ENCODE data around the gene PRDM16. TPM values are rescaled to one million over a fixed set of nuclear protein-coding genes. Genes with fewer than 3 reads are reported as not detected.
A peak's percentile ranks its signal among the peaks of the same experiment; 100 is the strongest.
"Not testable (repeated sequence)": the region's sequence is repeated elsewhere in the genome, so short reads cannot be mapped to it uniquely, and the experiment has no call there.

Gene PRDM16
- total RNA-seq, 1 donor from 2014 or later, result 17.7 TPM

- DNase-seq, result no peak
- no peak for ATAC-seq
- intact Hi-C loops (cut with micrococcal nuclease), result no loop called here
Measured at GRCh38 chr1:3076363-3076740, 7.3 kb downstream of the PRDM16 start.

- DNase-seq (no peak), ATAC-seq (no peak)
- intact Hi-C loops (cut with micrococcal nuclease), result no loop called here
Measured at GRCh38 chr1:3077081-3077480, 8.1 kb downstream of the PRDM16 start.

- intact Hi-C loops (cut with micrococcal nuclease), result no loop called here
- ATAC-seq (no peak), DNase-seq (no peak)
Measured at GRCh38 chr1:3077561-3077960, 8.6 kb downstream of the PRDM16 start.

- no peak for DNase-seq
- ATAC-seq, result peak; percentile 47
- intact Hi-C loops (cut with micrococcal nuclease), result no loop called here
Measured at GRCh38 chr1:3078430-3078861, 9.4 kb downstream of the PRDM16 start.

DNA sequence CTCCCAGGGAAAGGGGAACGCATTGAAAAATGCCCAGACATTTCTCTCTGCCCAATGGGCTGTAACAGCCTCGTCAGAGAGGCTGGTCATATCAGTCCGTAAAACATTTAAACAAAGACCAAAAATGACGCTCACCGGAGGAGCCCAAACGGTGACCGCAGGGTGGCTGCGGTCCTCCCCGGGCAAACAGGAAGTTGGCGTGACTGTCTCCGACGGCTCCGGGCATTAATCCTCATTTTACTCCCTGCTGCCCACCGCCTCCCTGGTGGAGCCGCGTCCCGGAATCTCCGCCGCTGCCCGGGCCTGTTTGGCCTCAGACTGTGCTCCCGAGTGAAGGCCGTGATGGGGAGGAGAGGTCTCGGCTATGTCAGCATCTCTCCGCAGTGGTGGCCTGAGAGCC is 9.9 kb downstream of the PRDM16 start:
- DNase-seq (no peak), ATAC-seq (no peak)
- intact Hi-C loops (cut with micrococcal nuclease), result no loop called here

- DNase-seq (no peak), ATAC-seq (no peak)
- intact Hi-C loops (cut with micrococcal nuclease), result no loop called here
Measured at GRCh38 chr1:3079381-3080052, 10.5 kb downstream of the PRDM16 start.

DNA sequence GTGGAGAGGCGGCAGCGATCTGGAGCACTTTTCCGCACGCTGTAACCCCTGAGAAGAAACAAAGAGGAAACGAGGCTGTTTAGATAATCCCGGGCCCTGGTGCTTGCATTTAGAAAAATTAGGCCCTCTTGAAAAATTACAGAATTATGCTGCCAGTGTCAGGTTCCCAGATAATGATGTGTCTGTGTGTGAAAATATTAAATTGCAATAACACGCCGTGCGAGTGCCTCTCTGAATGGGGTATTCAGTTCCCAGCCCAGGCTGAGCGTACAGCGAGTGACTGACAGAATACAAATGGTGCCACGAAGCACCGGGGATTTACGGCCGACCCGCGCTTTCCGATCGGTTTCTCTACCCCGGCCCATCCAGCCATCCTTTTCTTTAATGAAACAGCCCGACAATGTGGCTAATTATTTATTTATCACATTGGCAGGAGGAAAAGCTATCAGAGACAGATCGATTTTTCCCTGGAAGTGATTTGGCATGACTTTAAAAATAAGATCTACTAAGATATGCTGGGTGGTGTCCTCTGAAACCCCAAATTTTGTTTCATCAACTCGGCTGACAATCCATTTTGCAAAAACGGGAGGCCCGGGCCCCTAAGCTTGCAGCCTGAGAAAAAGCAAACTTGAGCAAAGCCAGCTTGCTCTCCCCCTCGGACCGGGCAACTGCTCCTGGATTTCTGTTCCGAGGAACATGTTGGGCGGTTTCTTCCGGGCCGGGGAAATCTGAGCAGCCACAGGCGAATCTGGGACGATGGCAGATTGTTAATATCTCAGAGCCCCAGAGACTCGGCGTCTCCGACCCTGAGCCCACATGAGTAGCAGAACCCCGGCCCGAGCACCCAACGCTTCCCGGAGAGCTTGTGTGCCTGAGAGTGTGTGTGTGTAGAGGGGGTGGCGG is 11.3 kb downstream of the PRDM16 start:
- DNase-seq (no peak), ATAC-seq (no peak)
- intact Hi-C loops (cut with micrococcal nuclease), result no loop called here

DNA sequence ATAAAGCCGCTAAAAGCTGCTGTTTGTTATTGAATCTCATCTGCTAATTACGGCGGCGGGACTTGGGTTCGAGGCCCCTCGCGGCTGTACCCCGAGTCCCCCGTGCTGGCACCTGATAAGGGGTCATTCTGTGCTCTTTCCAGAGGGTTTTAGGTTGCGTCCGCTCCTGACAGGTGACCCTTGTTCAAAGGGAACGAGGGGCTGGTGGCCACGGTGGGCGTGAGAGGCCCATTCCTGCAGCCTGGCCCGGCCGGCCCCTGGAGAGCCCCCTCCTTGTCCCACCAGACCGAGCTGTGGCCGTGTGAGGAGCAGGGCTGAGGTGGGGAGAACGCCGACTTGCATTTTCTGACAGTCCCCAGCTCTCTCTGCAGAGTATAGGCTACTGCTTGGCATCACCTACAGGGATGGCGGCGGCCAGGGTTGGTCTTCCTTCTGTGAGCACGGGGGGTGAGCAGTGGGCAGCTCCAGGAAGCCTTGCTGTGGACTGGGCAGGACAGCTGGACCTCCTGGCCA is 12.2 kb downstream of the PRDM16 start:
- intact Hi-C loops (cut with micrococcal nuclease), result no loop called here
- DNase-seq (no peak), ATAC-seq (no peak)

DNA sequence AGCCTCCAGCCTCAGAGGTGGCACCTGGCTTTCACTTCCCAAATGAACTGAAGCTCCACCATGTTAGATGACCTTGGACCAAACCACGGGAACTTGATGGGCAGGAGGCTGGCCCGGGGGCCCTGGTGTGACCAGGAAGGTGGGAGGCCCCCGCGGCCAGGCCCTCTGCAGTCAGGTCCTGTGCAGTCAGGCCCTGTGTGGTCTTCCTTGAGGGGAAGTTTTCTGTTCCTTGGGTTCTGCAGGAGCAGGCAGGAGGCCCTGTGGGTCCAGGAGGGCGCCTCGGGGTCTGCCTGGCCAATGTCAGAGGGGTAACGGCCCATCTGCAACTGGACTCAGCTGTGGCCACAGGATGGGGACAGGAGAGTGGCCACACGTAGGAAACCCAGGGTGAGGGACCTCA is 13.0 kb downstream of the PRDM16 start:
- DNase-seq (no peak), ATAC-seq (no peak)
- intact Hi-C loops (cut with micrococcal nuclease), result no loop called here

- no peak for DNase-seq
- intact Hi-C loops (cut with micrococcal nuclease), result no loop called here
- peak; percentile 52 for ATAC-seq
Measured at GRCh38 chr1:3082571-3083516, 13.8 kb downstream of the PRDM16 start.

DNA sequence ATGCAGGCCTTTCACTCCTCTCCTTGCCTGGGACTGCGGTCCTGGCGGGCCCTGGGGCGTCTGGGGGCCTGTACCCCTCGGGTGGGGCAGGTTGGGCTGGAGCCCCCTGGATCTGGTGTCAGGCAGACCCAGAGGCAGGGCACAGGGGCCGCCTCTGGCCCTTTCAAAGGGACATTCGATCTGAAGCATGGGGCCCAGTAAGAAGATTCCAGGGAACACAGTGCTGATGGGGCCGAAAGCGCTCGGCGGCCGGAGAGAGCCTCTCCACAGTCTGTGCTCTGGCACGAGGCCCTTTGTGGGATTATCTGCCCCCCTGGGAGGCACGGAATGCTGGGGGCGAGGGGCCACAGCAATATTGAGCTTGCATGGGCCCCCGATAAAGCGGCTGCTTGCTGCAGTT is 15.2 kb downstream of the PRDM16 start:
- no peak for DNase-seq
- intact Hi-C loops (cut with micrococcal nuclease), result no loop called here
- peak; percentile 13 for ATAC-seq

DNA sequence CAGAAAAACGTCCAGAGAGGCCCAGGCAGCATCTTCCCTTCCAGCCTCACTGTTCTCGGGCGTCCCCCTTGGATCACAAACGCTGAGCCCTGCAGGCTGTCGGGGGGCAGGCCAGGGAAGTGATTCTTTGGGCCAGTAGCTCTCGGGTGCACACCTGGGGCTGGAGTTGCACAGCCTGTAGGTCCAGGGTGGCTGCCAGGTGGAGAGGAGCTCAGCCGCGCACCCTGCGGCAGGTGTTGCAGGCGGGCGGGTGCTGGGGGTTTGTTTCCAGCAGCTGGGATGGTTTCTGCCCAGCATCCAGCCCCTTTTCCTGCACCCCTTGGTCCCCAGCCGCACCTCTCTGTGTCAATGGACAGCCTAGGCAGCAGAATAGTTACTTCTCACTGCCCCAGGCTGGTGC is 15.7 kb downstream of the PRDM16 start:
- no peak for DNase-seq
- no peak for ATAC-seq
- intact Hi-C loops (cut with micrococcal nuclease), result no loop called here

DNA sequence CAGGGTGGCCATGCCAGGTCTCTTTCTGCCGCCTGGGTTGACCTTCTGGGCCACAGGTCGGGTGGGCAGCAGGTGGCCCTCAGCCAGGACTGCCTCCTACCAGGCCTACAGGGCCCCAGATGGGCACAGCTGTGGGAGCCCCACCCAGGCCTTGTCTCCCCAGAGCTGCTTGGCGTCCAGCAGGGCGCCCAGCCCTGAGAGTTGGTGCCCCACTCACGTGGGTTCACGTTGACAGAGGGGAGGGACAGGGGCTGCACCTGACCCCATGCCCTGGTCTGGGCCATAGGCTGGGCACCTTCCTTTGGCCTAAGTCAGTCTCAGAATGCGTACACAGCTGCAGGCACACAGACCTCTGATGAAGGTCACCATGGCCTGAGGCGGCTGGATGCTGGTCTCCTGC is 16.7 kb downstream of the PRDM16 start:
- no peak for DNase-seq
- no peak for ATAC-seq
- intact Hi-C loops (cut with micrococcal nuclease), result no loop called here

GRCh38 chr1:3086272-3086974 is 17.4 kb downstream of the PRDM16 start:
- ATAC-seq (no peak), DNase-seq (no peak)
- intact Hi-C loops (cut with micrococcal nuclease), result no loop called here

DNA sequence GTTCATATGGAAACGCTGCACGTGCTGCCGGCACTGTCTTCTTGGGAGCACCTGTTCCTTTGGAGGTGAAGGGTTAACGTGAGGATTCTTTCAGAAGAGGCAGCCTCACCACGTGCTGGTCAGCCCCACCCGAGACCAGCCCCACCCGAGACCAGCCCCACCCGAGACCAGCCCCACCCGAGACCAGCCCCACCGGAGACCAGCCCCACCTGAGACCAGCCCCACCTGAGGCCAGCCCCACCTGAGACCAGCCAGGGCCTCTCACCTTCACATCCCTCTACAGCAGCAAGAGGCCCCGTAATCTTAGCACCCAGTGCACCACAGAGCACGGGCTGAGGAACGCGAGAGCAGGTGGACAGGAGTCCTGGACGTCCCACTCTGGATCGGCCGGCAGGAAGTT is 18.0 kb downstream of the PRDM16 start:
- no peak for DNase-seq
- no peak for ATAC-seq
- intact Hi-C loops (cut with micrococcal nuclease), result no loop called here

GRCh38 chr1:3087946-3088668 is 19.1 kb downstream of the PRDM16 start:
- ATAC-seq; intact Hi-C loops (cut with micrococcal nuclease); DNase-seq: not testable (repeated sequence)

GRCh38 chr1:3089490-3089889 is 20.5 kb downstream of the PRDM16 start:
- intact Hi-C loops (cut with micrococcal nuclease), result no loop called here
- no peak for ATAC-seq
- no peak for DNase-seq

- DNase-seq, result no peak
- intact Hi-C loops (cut with micrococcal nuclease), result no loop called here
- no peak for ATAC-seq
Measured at GRCh38 chr1:3091334-3091733, 22.3 kb downstream of the PRDM16 start.

Data from left ventricle myocardium superior (tissue), 1 donor.